HK-2 (cell line): ENCODE data around the gene WDR7.

Experiments used
- DNase-seq: peaks from one replicate; pipeline ENCODE4 v3.0.0-alpha.2; 2018; ENCODE audit not compliant: unreplicated experiment

Gene WDR7

DNA sequence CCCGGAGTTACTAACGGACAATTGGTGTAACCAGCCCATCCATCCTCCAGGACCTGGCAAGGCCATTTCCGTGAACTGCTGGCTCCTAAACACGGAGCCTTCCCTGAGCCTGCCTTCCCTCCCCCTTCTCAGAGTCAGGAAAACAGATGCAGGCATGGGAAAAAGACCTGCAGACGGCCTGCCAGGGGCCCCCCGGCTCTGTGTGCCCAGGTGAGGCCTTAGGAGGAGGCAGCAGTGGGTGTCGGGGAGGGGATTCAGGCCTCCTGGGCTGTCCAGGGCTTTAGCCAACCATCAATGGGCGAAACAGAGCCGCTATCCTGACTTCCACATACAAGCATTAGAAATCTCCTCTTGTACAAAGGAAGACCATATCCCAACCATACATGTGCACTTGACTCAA is 427.5 kb downstream of the WDR7 start:
- DNase-seq = no peak

DNA sequence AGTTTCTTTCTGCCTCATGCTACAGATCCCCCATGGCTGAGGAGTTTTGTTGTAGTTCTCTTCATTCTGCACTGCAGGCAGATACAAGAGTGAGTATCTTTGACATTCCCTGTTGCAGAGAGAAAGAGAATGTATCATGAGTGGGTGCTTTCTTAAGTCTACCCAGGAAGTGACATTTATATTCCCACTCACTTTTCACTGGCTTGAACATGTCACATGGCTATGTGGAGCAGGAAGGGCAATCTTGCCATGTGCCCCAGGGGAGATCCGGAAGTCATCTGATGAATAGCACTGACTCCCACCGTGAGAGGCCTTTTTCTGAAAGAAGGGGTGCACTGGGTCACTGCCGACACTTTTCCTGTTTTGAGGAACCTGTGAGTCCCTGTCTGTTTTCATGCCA is 429.3 kb downstream of the WDR7 start:
- DNase-seq = no peak

DNA sequence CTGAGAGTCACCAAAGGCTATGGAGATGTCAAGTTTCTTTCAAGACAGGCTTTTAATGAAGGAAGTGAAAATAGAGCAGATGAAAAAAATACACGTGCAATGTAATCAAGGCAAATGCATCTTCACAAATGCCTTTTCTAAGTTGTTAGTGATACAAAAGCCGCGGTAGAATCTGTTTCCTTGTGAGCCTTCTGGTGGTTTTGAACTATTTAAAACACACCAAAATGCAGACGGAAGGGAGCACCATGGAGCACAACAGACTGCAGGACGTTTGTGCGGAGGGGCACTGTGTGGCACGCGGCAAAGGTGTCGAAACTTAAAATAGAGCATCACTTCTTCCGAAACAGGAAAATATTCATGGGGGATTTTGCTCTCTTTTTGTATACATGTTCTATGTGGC is 430.7 kb downstream of the WDR7 start:
- DNase-seq = no peak

DNA sequence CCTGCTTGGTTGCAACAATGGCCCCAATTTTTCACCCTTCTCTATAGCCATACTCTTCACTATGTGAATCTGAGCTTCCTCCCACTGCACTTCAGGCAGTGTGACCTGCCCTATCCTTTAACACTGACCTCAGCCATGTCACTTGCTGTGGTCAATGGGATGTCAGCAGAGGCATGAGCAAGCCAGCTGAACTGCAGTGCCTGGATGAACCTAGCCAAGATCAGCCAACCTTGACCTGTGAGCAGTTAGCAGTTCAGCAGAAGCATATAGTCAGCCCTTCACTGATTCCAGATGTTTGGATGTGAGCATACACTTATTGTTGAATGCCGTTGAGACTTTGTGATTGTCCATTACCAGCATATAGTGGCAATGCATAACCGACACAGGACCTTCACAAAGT is 432.3 kb downstream of the WDR7 start:
- DNase-seq = no peak

DNA sequence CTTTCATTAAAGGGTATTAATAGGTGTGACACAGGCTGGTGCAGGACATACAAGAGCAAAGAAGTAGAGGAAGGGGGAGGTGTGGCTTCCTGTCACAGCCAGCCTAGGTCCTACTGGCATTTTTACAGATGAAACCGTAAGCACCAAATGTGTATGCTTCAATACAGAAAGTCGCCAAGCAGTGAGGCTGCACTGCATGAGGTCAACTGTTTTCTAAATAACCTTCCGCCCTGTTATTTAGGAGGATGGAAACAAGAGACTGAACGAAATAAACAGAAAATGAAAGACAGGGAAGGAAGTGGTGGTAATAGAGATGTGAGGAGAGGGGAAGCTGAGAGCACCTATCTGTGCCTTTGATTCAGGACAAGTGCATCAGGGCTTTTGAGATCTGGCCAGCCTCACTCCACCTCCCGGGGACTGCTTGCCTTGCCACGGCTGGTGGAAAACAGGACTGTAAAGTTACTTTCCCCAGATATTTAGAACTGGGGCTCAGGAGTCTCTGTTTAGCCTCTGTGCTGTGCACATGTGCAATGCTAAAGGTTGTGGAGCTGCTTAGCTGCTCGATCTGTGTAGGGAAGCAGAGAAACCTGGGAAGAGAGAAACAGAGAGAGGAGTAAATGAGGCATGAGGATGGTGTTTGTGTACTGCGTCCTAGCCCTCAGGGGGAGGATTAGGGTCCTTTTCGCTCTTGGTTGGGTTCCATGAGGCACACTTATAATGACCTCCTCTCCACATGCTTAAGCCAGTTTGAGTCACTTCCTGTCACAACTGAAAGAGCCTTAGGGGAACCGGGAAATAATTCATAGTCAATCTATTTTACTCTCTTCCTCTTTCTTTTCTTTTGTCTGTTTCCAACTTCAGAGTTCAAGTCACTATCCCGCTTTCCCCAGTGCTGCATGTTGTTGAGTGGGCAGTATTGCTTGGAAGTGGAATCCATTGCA is 433.4 kb downstream of the WDR7 start:
- no peak for DNase-seq

DNA sequence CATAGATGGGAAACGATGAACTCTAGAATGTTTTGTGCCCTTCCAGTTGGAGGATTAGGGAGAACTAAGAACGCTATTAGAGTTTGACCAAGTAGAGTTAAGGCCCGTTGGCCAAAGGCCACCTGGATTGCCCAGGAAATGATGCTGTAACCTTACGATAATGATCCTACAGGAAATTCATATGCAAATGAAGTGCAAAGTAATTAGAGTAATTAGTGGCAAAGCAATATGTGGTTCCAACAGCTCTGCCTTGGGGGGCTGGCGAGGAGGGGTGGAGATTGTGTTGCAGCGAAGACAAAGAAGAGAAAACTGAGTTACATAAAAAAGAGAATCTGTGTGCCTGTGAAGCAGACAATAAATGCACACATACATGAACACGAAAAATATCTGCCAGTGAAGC is 434.2 kb downstream of the WDR7 start:
- DNase-seq = no peak

DNA sequence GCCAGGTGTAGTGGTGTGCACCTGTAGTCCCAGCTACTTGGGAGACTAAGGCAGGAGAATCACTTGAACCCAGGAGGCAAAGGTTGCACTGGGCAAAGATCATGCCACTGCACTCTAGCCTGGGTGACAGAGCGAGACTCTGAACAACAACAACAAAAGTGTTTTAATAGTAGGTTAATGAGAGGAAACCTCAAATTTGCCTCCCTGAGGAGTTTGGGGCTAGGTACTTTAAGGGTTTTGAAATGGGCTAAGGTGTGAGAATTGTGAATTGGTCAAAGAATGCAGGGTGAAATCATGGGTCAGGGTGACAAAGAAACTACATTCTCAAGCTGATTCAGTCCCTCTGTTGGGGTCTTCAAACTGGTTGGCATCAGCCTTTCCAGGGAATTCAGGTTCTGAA is 435.0 kb downstream of the WDR7 start:
- no peak for DNase-seq
